ENCODE measurements around the gene PM20D1. TPM values are rescaled to one million over a fixed set of nuclear protein-coding genes. Genes with fewer than 3 reads are reported as not detected.
"Not testable (repeated sequence)": the region's sequence is repeated elsewhere in the genome, so short reads cannot be mapped to it uniquely, and the experiment has no call there.

PM20D1 gene
- total RNA-seq, 1 donor from 2014 or later: not detected

DNA sequence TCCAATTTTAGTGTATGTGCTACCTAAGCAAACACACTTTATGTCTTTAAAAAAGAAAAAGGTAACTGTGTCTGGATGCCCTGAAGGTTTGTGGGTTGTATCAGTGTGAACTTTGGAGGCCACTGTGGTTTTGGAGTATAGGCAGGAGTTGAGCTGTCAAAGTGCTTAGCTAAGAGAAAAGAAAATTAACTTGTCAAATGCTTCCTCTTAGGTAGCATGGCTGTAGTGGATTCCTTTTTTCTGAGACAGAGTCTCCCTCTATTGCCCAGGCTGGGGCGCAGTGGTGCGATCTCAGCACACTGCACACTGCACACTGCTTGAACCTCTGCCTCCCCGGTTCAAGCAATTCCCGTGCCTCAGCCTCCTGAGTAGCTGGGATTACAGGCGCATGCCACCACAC is 25.8 kb downstream of the PM20D1 start:
- Mint-ChIP-seq H3K27ac (ENCODE audit: unreplicated experiment) (no peak overlapping the region), H3K9me3 (ENCODE audit: unreplicated experiment) (peaks cover 6% of the 10 kb centered on the region), H3K36me3 (ENCODE audit: unreplicated experiment) (no peaks in the 10 kb centered on the region), H3K4me3 (ENCODE audit: unreplicated experiment) (no peak overlapping the region), H3K27me3 (ENCODE audit: unreplicated experiment) (no peaks in the 10 kb centered on the region), H3K4me1 (ENCODE audit: unreplicated experiment) (no peaks in the 10 kb centered on the region)
- TF ChIP-seq CTCF (IDR thresholded peaks at IDR 0.05): no peak
- no peak for DNase-seq (ENCODE audit: extremely low spot score, unreplicated experiment)

DNA sequence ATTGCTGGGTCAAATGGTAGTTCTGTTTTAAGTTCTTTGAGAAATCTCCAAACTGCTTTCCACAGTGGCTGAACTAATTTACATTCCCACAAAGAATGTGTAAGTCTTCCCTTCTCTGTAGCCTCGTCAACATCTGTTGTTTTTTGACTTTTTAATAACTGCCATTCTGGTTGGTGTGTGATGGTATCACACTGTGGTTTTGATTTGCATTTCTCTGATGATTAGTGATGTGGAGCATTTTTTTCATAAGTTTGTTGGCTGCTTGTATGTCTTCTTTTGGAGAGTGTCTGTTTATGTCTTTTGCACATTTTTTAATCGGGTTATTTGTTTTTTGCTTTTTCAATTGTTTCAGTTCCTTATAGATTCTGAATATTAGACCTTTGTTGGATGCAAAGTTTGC is 26.7 kb downstream of the PM20D1 start:
- not testable (repeated sequence) for DNase-seq (ENCODE audit: extremely low spot score, unreplicated experiment); H3K36me3 Mint-ChIP-seq (ENCODE audit: unreplicated experiment); H3K27me3 Mint-ChIP-seq (ENCODE audit: unreplicated experiment); H3K4me3 Mint-ChIP-seq (ENCODE audit: unreplicated experiment); H3K4me1 Mint-ChIP-seq (ENCODE audit: unreplicated experiment); H3K9me3 Mint-ChIP-seq (ENCODE audit: unreplicated experiment); H3K27ac Mint-ChIP-seq (ENCODE audit: unreplicated experiment)

- H3K36me3 Mint-ChIP-seq (ENCODE audit: unreplicated experiment): no peaks in the 10 kb centered on the region
- H3K4me3 Mint-ChIP-seq (ENCODE audit: unreplicated experiment): no peak overlapping the region
- H3K4me1 Mint-ChIP-seq (ENCODE audit: unreplicated experiment): no peaks in the 10 kb centered on the region
- peaks cover 6% of the 10 kb centered on the region for H3K9me3 Mint-ChIP-seq (ENCODE audit: unreplicated experiment)
- no peak overlapping the region for H3K27ac Mint-ChIP-seq (ENCODE audit: unreplicated experiment)
- no peaks in the 10 kb centered on the region for H3K27me3 Mint-ChIP-seq (ENCODE audit: unreplicated experiment)
- no peak for TF ChIP-seq CTCF (IDR thresholded peaks at IDR 0.05)
- DNase-seq (ENCODE audit: extremely low spot score, unreplicated experiment): no peak
Observed at GRCh38 chr1:205822397-205822796, 27.5 kb downstream of the PM20D1 start.

DNA sequence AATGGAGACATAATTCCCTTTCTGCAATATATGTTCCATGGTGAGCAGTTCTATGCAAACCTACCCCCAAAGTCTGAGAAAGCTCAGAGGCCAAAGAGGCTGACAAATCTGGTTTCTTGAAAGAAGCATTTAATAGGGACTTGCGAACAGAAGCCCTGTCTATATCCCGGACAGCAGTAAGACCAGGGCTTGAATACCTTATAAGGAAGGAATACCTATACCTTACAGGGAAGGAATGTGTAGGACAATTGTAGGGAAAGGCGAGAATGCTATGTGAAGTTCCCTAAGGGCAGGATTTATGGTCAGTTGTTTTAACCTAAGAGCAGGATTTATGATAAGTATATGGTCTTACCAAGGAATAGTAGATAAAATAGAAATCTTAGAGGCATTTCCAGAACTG is 31.9 kb downstream of the PM20D1 start:
- no peaks in the 10 kb centered on the region for H3K9me3 Mint-ChIP-seq (ENCODE audit: unreplicated experiment)
- peaks cover 16% of the 10 kb centered on the region for H3K4me1 Mint-ChIP-seq (ENCODE audit: unreplicated experiment)
- DNase-seq (ENCODE audit: extremely low spot score, unreplicated experiment): no peak
- no peak for TF ChIP-seq CTCF (IDR thresholded peaks at IDR 0.05)
- H3K27ac Mint-ChIP-seq (ENCODE audit: unreplicated experiment): no peak overlapping the region
- H3K36me3 Mint-ChIP-seq (ENCODE audit: unreplicated experiment): no peaks in the 10 kb centered on the region
- no peak overlapping the region for H3K4me3 Mint-ChIP-seq (ENCODE audit: unreplicated experiment)
- H3K27me3 Mint-ChIP-seq (ENCODE audit: unreplicated experiment): no peaks in the 10 kb centered on the region

DNA sequence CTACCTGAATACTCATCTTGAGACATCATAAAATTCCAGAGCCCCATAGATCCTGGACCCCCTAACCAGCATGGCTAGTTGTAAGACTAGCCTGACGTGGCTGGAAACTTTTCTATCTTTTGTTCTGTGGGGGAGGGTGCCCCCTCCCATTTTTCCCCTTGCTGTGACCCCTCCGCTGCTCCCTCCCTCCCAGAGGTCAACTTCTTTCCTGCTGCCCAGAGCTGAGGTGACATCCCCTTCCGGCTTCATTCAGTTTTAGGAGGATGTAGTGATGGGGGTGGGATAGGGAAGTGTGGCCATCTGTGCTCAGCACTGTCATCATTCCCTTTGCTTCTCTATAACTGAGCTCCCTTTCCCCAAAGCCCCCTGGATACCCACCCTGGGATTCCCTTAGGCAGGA is 32.6 kb downstream of the PM20D1 start:
- DNase-seq (ENCODE audit: extremely low spot score, unreplicated experiment): no peak
- H3K4me1 Mint-ChIP-seq (ENCODE audit: unreplicated experiment): peaks cover 18% of the 10 kb centered on the region
- no peaks in the 10 kb centered on the region for H3K27me3 Mint-ChIP-seq (ENCODE audit: unreplicated experiment)
- TF ChIP-seq CTCF (IDR thresholded peaks at IDR 0.05): no peak
- no peak overlapping the region for H3K4me3 Mint-ChIP-seq (ENCODE audit: unreplicated experiment)
- no peaks in the 10 kb centered on the region for H3K9me3 Mint-ChIP-seq (ENCODE audit: unreplicated experiment)
- no peaks in the 10 kb centered on the region for H3K36me3 Mint-ChIP-seq (ENCODE audit: unreplicated experiment)
- no peak overlapping the region for H3K27ac Mint-ChIP-seq (ENCODE audit: unreplicated experiment)

DNA sequence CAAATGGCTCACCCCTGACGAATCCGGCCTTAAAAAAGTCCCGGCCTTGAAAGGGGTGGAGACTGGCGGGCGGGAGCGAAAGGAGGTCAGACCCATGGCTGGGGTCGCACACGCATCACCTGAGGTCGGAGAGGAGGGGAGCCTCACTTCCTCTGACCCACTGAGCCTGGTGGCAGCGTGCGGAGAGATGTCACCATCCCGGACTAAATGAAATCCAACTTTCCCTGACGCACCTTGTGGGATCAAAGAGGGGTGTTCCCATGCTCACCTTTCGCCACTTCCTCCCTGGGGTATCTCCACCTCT is 36.2 kb downstream of the PM20D1 start:
- TF ChIP-seq CTCF (IDR thresholded peaks at IDR 0.05): no peak
- Mint-ChIP-seq H3K4me3 (ENCODE audit: unreplicated experiment) (peak overlapping the region; percentile 86), H3K27me3 (ENCODE audit: unreplicated experiment) (no peaks in the 10 kb centered on the region), H3K27ac (ENCODE audit: unreplicated experiment) (peak overlapping the region; percentile 75), H3K9me3 (ENCODE audit: unreplicated experiment) (no peaks in the 10 kb centered on the region), H3K4me1 (ENCODE audit: unreplicated experiment) (peaks cover 43% of the 10 kb centered on the region), H3K36me3 (ENCODE audit: unreplicated experiment) (peaks cover 13% of the 10 kb centered on the region)
- DNase-seq (ENCODE audit: extremely low spot score, unreplicated experiment): no peak

All from osteocyte (in vitro differentiated cells).